GM13977 (cell line): ENCODE results near the gene MGAT5B.

Experiments
- DNase-seq: peaks from one replicate; pipeline ENCODE4 v3.0.0; 2012; ENCODE audit warnings: low spot score
- in situ Hi-C: fragments of 300-500 bp; cut with MboI; formaldehyde crosslinking; loops from one replicate; pipeline ENCODE4 v1.12.0; 2022; ENCODE audit warnings: low sequenced_read_pairs, low pct_unique_long_range_greater_than_20kb, mixed read lengths, inconsistent platforms; ENCODE audit not compliant: unreplicated experiment
- TF ChIP-seq, protein P1 (sequence below): IDR thresholded peaks from 2 replicates; pipeline ENCODE4 v1.5.1; 2012; ENCODE audit warnings: mild to moderate bottlenecking, control low read depth; ENCODE audit not compliant: insufficient read depth; ENCODE audit errors: extremely low read depth, missing control alignments

Gene MGAT5B

DNA sequence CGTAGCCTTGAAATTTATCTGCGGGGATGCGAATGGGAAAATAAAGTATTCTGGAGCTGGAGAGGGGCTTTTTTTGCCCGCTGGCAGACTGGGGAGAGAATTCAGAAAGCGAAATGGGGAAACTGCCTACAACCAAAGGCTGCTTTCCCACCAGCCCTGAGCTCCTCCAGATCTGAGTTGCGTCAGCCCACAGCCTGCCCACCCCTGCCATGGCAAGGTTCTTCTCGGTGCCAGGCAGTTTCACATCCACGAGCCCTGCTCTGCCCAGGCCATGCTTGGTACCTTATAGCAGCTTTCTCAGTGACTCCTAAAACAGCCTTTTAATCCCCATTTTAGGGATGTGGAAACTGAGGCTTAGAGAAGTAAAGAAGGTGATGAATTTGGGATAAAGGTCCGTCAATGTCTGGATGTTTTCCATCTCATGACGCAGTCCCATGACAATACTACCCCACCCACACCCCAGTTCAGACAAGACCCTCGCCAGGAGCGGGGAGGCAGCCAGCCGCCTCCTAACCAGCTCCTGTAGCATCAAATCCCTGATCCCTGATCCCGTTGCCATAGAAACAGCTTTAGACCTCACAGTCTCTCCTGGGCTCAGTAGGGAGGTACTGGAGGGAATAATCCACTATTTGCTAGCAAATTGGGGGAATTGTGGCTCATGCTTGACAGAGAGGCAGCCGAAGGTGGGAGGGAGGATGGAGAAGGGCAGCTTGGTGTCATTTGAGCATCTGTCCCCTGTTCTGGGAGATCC lies 113.5 kb downstream of the MGAT5B start:
- in situ Hi-C loops: no loop called here
- DNase-seq: no peak
- TF ChIP-seq, protein P1, sequence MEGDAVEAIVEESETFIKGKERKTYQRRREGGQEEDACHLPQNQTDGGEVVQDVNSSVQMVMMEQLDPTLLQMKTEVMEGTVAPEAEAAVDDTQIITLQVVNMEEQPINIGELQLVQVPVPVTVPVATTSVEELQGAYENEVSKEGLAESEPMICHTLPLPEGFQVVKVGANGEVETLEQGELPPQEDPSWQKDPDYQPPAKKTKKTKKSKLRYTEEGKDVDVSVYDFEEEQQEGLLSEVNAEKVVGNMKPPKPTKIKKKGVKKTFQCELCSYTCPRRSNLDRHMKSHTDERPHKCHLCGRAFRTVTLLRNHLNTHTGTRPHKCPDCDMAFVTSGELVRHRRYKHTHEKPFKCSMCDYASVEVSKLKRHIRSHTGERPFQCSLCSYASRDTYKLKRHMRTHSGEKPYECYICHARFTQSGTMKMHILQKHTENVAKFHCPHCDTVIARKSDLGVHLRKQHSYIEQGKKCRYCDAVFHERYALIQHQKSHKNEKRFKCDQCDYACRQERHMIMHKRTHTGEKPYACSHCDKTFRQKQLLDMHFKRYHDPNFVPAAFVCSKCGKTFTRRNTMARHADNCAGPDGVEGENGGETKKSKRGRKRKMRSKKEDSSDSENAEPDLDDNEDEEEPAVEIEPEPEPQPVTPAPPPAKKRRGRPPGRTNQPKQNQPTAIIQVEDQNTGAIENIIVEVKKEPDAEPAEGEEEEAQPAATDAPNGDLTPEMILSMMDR: no peak

DNA sequence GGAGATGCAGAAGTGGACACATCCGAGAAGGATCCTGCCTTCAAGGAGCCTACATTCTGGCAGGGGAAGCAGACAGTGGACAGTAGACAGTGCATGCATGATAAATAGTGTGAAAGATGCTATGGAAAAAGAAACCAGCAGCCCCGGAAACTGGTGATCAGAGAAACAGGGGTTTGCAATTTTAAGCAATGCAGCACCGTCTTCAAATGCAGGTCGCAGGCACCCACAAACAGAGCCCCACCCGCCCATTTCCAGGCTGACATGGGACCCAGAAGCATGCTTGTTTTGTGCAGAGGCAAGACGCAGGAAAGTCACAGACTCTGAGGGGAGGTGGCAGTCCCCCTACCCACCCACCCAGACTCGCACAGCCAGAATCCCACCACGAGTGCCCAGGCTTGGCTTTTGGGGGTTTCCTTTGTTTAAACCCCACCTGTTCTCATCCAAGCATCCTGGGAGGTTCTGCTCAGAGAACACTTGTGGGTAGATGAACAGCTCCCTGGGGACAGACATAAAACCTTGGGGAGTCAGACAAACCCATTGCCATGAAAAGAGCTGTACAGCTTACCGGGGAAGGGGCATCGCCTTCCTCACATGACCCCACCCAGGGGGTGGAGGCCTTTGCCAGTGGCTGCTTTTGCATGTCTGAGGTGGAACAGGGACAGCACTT lies 114.3 kb downstream of the MGAT5B start:
- in situ Hi-C loops: no loop called here
- no peak for DNase-seq
- TF ChIP-seq, protein P1: no peak

DNA sequence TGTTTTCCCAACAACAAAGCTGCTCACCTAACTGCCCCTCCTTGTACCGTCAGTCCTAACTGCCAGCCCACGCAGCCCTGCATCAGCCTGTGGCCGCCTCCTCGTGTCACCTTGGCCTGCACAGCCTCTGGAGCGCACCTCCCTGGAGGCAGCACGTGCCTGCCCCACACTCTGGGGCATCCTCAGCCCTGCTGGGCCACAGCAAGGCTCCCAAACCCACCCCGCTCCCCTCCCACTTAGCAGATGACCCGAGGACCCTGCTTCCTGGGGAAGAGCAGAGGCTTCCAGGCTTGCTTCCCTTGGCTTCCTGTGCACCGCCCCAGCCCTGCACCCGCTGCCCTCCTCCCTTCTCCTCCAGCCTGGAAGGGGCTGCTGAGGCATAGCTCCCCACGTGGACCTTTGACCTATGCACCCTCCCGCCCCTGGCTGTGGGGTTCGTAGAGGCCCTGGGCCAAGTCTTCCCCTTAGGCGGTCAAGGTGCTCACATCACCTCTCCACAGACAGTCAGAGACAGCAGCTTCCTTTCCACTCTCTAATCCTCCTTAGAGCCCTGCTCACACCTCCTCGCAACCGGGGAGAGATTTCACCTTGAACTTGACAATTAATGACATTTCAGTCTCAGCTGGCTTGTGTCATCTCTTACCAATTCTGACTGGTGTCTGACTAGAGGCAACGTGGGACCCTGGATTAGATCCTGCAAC lies 115.0 kb downstream of the MGAT5B start:
- DNase-seq: no peak
- TF ChIP-seq, protein P1: no peak
- in situ Hi-C loops: no loop called here

DNA sequence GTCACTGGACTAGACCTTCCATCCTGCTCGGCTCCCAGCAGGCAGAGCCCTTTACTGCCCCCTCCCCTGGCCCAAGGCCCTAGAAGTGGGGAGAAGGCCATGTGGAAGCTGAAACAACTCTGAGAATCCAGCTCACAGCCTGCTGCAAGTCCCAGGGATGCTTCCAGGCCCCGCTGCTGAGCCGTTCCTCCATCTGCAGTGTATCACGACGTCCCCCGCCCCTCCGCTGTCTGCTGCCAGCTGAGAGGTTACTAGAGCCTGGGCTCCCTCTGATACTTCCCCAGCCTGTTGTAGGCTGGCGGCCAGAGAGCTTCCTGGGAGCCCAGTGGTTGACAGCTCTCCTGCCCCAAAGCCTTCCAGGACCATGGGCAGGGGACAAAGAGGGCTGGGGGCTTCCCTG lies 118.2 kb downstream of the MGAT5B start:
- TF ChIP-seq, protein P1: no peak
- in situ Hi-C loops: no loop called here
- no peak for DNase-seq

DNA sequence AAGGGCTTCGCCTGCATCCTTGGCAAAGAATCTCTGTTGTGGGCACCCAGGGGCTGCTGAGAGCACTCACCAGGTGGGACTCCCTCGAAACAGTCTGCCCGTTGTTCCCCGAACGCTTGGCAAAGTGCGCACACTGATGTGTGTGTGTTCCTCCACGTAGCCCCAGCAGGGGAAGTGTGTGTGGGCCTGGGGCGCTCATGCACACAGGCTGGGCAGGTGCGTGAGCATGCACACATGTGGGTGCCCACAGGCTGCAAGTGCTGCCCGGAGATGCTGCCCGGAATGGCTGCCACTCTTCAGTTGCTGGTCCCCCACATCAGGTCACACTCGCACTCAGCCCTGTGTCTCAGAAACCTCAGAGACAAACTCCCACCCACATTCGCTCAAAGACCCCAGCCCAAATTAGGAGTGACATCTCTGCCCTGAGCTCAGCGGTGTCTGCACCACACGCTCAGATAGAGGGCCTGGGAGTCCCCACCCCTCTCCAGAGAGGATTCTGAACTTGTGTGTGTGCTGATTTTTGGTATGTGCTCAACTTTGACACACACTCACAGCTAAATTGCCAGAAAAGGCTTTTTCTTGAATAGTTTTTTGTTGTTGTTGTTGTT lies 119.4 kb downstream of the MGAT5B start:
- in situ Hi-C loops: no loop called here
- TF ChIP-seq, protein P1: no peak
- no peak for DNase-seq

DNA sequence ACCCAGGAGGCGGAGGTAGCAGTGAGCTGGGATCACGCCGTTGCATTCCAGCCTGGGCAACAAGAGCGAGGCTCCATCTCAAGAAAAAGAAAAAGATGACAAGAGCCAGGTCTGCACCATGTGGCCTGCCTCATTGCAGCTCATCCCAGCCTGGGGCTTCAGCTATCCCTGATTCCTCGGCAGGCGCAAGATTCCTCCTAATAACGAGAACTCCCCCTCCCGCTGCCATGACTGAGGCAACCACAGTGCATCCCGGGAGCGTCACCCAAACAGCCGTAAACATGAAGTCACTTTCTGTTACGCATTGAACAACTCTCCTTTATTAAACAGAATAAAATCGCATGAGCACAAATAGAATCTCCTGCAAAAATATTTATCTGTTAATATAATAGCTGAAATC lies 120.6 kb downstream of the MGAT5B start:
- no peak for DNase-seq
- in situ Hi-C loops: no loop called here
- TF ChIP-seq, protein P1: no peak
